KMS-11 (cell line): ENCODE measurements around the gene CHD9.

Experiments used
- H2AFZ ChIP-seq: fragments of 200-600 bp; sonication (generic); 2 replicates; pipeline ENCODE4 v1.6.1; 2016; ENCODE audit warnings: antibody characterized with exemption, mixed run types, low read depth
- H3K27ac ChIP-seq: fragments of 200-600 bp; sonication (generic); 2 replicates; pipeline ENCODE4 v1.6.1; 2016; ENCODE audit warnings: mild to moderate bottlenecking, mixed run types
- H3K27me3 ChIP-seq: fragments of 200-600 bp; sonication (generic); 2 replicates; pipeline ENCODE4 v1.6.1; 2017; ENCODE audit warnings: mild to moderate bottlenecking, low read depth, mixed run types, moderate library complexity; ENCODE audit not compliant: insufficient read depth
- H3K36me3 ChIP-seq: fragments of 200-600 bp; sonication (generic); 2 replicates; pipeline ENCODE4 v1.6.1; 2017; ENCODE audit warnings: mild to moderate bottlenecking, mixed run types; ENCODE audit not compliant: insufficient read depth
- H3K4me1 ChIP-seq: fragments of 200-600 bp; sonication (generic); 2 replicates; pipeline ENCODE4 v1.6.1; 2016; ENCODE audit warnings: mild to moderate bottlenecking, low read depth, mixed run types; ENCODE audit not compliant: poor library complexity, severe bottlenecking
- H3K4me2 ChIP-seq: fragments of 200-600 bp; sonication (generic); 2 replicates; pipeline ENCODE4 v1.7.0; 2016; ENCODE audit warnings: mild to moderate bottlenecking, mixed run types
- H3K4me3 ChIP-seq: fragments of 200-600 bp; sonication (generic); IDR thresholded peaks from 2 replicates; pipeline ENCODE4 v1.6.1; 2017; ENCODE audit warnings: low read depth, low read length, mixed read lengths; ENCODE audit not compliant: insufficient read depth
- H3K79me2 ChIP-seq: fragments of 200-600 bp; sonication (generic); 2 replicates; pipeline ENCODE4 v1.6.1; 2016; ENCODE audit warnings: low read depth, mixed run types; ENCODE audit not compliant: insufficient read depth
- H3K9ac ChIP-seq: fragments of 200-600 bp; sonication (generic); 2 replicates; pipeline ENCODE4 v1.6.1; 2016; ENCODE audit warnings: mild to moderate bottlenecking, mixed run types
- H4K20me1 ChIP-seq: fragments of 200-600 bp; sonication (generic); 2 replicates; pipeline ENCODE4 v1.6.1; 2016; ENCODE audit warnings: mild to moderate bottlenecking, mixed run types; ENCODE audit not compliant: insufficient read depth
- CTCF ChIP-seq: fragments of 200-600 bp; sonication (generic); conservative IDR thresholded peaks from 2 replicates; pipeline ENCODE4 v1.6.1; 2017; ENCODE audit warnings: low read depth, mild to moderate bottlenecking, antibody characterized with exemption, low read length, moderate library complexity, mixed read lengths

CHD9 gene

GRCh38 chr16:53058441-53058840 is 3.6 kb downstream of the CHD9 start:
- Histone ChIP-seq H3K27ac (no peak overlapping the region), H3K9ac (no peak overlapping the region), H3K79me2 (peaks cover 51% of the 10 kb centered on the region), H3K4me3 (no peak overlapping the region), H2AFZ (no peak overlapping the region), H3K36me3 (no peaks in the 10 kb centered on the region), H3K4me1 (peaks cover 39% of the 10 kb centered on the region), H3K27me3 (no peaks in the 10 kb centered on the region), H4K20me1 (0 out of 2 replicates have a peak, but pooled peaks cover 4% of the 10 kb centered on the region), H3K4me2 (no peak overlapping the region)
- no peak for TF ChIP-seq CTCF

GRCh38 chr16:53058882-53059281 is 4.1 kb downstream of the CHD9 start:
- Histone ChIP-seq H3K9ac (no peak overlapping the region), H2AFZ (no peak overlapping the region), H3K27ac (no peak overlapping the region), H3K4me1 (peaks cover 40% of the 10 kb centered on the region), H3K4me2 (no peak overlapping the region), H3K27me3 (no peaks in the 10 kb centered on the region), H4K20me1 (0 out of 2 replicates have a peak, but pooled peaks cover 4% of the 10 kb centered on the region), H3K79me2 (peaks cover 51% of the 10 kb centered on the region), H3K4me3 (no peak overlapping the region), H3K36me3 (no peaks in the 10 kb centered on the region)
- no peak for TF ChIP-seq CTCF

GRCh38 chr16:53059672-53060071 is 4.9 kb downstream of the CHD9 start:
- Histone ChIP-seq H3K27me3 (no peaks in the 10 kb centered on the region), H4K20me1 (0 out of 2 replicates have a peak, but pooled peaks cover 4% of the 10 kb centered on the region), H3K9ac (no peak overlapping the region), H3K27ac (no peak overlapping the region), H3K4me1 (peaks cover 48% of the 10 kb centered on the region), H3K4me2 (no peak overlapping the region), H2AFZ (no peak overlapping the region), H3K4me3 (no peak overlapping the region), H3K36me3 (no peaks in the 10 kb centered on the region), H3K79me2 (peaks cover 51% of the 10 kb centered on the region)
- no peak for TF ChIP-seq CTCF

- TF ChIP-seq CTCF: no peak
- H4K20me1 ChIP-seq: 0 out of 2 replicates have a peak, but pooled peaks cover 4% of the 10 kb centered on the region
- peaks cover 48% of the 10 kb centered on the region for H3K4me1 ChIP-seq
- H3K36me3 ChIP-seq: no peaks in the 10 kb centered on the region
- peak overlapping the region; percentile 5; the same call in 1 of the 2 replicates for H3K27ac ChIP-seq
- no peak overlapping the region for H3K4me3 ChIP-seq
- H3K79me2 ChIP-seq: peaks cover 39% of the 10 kb centered on the region
- peak overlapping the region; percentile 43; the same call in 1 of the 2 replicates for H3K4me2 ChIP-seq
- no peak overlapping the region for H3K9ac ChIP-seq
- H3K27me3 ChIP-seq: no peaks in the 10 kb centered on the region
- no peak overlapping the region for H2AFZ ChIP-seq
Measured at GRCh38 chr16:53061256-53061655, 6.5 kb downstream of the CHD9 start.
